ENCODE data around the gene UHRF1. TPM values are rescaled to one million over a fixed set of nuclear protein-coding genes. Genes with fewer than 3 reads are reported as not detected.

The UHRF1 gene
- total and polyA plus RNA-seq, 2 of the 13 experiments (the other 11 are each of a cell fraction or from before 2014, with no cell fraction given) = 6.8 to 78.4 TPM

DNA sequence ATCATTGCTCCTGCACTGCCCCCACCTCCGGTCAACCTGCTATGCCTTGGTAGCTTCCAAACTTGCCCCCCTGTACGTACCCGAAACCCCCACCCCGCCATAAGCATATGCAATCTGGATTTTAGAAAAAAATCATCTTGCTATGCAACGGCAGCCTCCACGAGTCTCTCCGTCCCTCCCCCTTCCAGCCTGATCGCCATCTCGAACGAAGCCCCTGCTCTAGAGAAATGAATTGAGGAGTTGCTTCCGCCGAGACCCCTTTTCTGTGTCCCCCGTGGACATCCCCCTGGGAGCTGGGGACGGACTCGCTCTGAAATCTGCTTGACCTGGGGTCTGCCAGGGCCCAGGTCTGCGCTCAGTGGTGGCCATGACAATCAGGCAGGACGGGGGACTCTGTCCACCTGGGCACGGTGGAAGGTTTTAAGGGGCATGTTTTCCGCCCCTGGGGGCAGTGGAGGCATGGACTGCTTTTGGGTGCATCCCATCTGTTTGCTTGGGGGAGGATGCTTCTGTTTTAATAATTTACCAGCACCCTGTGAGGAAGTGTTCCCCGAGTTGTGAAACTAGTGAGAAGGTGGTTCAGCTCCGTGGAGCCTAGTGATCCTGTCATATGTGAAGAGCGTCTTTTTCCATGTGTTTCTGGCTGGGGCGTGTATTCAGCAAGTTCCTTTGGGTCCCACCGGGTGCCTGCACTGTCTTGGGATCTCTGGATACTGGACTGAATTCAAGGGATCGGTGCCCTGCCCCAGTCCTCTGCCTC is 60.7 kb downstream of the UHRF1 start (continued):
- TF ChIP-seq, protein P1, sequence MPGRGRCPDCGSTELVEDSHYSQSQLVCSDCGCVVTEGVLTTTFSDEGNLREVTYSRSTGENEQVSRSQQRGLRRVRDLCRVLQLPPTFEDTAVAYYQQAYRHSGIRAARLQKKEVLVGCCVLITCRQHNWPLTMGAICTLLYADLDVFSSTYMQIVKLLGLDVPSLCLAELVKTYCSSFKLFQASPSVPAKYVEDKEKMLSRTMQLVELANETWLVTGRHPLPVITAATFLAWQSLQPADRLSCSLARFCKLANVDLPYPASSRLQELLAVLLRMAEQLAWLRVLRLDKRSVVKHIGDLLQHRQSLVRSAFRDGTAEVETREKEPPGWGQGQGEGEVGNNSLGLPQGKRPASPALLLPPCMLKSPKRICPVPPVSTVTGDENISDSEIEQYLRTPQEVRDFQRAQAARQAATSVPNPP (CRISPR knock-in tag; IDR thresholded peaks at IDR 0.05) = no peak
- TF ChIP-seq ZNF746 (CRISPR knock-in tag; IDR thresholded peaks at IDR 0.05) (no peak), SATB2 (CRISPR knock-in tag; IDR thresholded peaks at IDR 0.05) (no peak), ZNF772 (CRISPR knock-in tag; IDR thresholded peaks at IDR 0.05) (peak; percentile 41; the same call in 1 of the 2 replicates), MBNL3 (CRISPR knock-in tag; conservative IDR thresholded peaks at IDR 0.05) (no peak), FOXP1 (IDR thresholded peaks at IDR 0.05) (no peak), FOXP1 (CRISPR knock-in tag; IDR thresholded peaks at IDR 0.05) (no peak), SP4 (CRISPR knock-in tag; IDR thresholded peaks at IDR 0.05) (no peak), ZSCAN9 (CRISPR knock-in tag; IDR thresholded peaks at IDR 0.05; ENCODE audit: borderline replicate concordance) (no peak), DMAP1 (CRISPR knock-in tag; IDR thresholded peaks at IDR 0.05) (no peak), TBX2 (CRISPR knock-in tag; IDR thresholded peaks at IDR 0.05; ENCODE audit: borderline replicate concordance) (no peak), ZNF788 (CRISPR knock-in tag; IDR thresholded peaks at IDR 0.05; ENCODE audit: borderline replicate concordance) (peak; percentile 36; the same call in 1 of the 2 replicates), IKZF4 (CRISPR knock-in tag; IDR thresholded peaks at IDR 0.05; ENCODE audit: borderline replicate concordance, low read depth, not compliant biosample characterization) (no peak), PLRG1 (conservative IDR thresholded peaks at IDR 0.05) (no peak), ZNF782 (CRISPR knock-in tag; IDR thresholded peaks at IDR 0.05; ENCODE audit: borderline replicate concordance) (0 out of 2 replicates have a peak, but pooled peaks have one; percentile 33), CEBPG (CRISPR knock-in tag; IDR thresholded peaks at IDR 0.05) (0 out of 2 replicates have a peak, but pooled peaks have one; percentile 37)
- TF ChIP-seq, protein P2, sequence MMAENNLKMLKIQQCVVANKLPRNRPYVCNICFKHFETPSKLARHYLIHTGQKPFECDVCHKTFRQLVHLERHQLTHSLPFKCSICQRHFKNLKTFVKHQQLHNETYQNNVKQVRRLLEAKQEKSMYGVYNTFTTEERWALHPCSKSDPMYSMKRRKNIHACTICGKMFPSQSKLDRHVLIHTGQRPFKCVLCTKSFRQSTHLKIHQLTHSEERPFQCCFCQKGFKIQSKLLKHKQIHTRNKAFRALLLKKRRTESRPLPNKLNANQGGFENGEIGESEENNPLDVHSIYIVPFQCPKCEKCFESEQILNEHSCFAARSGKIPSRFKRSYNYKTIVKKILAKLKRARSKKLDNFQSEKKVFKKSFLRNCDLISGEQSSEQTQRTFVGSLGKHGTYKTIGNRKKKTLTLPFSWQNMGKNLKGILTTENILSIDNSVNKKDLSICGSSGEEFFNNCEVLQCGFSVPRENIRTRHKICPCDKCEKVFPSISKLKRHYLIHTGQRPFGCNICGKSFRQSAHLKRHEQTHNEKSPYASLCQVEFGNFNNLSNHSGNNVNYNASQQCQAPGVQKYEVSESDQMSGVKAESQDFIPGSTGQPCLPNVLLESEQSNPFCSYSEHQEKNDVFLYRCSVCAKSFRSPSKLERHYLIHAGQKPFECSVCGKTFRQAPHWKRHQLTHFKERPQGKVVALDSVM (CRISPR knock-in tag; IDR thresholded peaks at IDR 0.05) = no peak
- TF ChIP-seq, protein P3, sequence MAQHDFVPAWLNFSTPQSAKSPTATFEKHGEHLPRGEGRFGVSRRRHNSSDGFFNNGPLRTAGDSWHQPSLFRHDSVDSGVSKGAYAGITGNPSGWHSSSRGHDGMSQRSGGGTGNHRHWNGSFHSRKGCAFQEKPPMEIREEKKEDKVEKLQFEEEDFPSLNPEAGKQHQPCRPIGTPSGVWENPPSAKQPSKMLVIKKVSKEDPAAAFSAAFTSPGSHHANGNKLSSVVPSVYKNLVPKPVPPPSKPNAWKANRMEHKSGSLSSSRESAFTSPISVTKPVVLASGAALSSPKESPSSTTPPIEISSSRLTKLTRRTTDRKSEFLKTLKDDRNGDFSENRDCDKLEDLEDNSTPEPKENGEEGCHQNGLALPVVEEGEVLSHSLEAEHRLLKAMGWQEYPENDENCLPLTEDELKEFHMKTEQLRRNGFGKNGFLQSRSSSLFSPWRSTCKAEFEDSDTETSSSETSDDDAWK (CRISPR knock-in tag; IDR thresholded peaks at IDR 0.05) = no peak
- TF ChIP-seq, protein P4, sequence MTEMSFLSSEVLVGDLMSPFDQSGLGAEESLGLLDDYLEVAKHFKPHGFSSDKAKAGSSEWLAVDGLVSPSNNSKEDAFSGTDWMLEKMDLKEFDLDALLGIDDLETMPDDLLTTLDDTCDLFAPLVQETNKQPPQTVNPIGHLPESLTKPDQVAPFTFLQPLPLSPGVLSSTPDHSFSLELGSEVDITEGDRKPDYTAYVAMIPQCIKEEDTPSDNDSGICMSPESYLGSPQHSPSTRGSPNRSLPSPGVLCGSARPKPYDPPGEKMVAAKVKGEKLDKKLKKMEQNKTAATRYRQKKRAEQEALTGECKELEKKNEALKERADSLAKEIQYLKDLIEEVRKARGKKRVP (CRISPR knock-in tag; IDR thresholded peaks at IDR 0.05) = no peak
- TF ChIP-seq, protein P5, sequence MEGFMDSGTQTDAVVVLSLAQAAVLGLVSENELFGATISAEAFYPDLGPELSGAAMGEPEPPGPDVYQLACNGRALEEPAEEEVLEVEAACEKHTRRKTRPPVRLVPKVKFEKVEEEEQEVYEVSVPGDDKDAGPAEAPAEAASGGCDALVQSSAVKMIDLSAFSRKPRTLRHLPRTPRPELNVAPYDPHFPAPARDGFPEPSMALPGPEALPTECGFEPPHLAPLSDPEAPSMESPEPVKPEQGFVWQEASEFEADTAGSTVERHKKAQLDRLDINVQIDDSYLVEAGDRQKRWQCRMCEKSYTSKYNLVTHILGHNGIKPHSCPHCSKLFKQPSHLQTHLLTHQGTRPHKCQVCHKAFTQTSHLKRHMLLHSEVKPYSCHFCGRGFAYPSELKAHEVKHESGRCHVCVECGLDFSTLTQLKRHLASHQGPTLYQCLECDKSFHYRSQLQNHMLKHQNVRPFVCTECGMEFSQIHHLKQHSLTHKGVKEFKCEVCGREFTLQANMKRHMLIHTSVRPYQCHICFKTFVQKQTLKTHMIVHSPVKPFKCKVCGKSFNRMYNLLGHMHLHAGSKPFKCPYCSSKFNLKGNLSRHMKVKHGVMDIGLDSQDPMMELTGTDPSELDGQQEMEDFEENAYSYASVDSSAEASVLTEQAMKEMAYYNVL (CRISPR knock-in tag; IDR thresholded peaks at IDR 0.05; ENCODE audit: borderline replicate concordance) = no peak
- TF ChIP-seq, protein P6, sequence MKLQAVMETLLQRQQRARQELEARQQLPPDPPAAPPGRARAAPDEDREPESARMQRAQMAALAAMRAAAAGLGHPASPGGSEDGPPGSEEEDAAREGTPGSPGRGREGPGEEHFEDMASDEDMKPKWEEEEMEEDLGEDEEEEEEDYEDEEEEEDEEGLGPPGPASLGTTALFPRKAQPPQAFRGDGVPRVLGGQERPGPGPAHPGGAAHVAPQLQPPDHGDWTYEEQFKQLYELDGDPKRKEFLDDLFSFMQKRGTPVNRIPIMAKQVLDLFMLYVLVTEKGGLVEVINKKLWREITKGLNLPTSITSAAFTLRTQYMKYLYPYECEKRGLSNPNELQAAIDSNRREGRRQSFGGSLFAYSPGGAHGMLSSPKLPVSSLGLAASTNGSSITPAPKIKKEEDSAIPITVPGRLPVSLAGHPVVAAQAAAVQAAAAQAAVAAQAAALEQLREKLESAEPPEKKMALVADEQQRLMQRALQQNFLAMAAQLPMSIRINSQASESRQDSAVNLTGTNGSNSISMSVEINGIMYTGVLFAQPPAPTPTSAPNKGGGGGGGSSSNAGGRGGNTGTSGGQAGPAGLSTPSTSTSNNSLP (IDR thresholded peaks at IDR 0.05; ENCODE audit: low read depth, low read length) = no peak
